Measurements from ENCODE around the gene DAO.

DAO gene

DNA sequence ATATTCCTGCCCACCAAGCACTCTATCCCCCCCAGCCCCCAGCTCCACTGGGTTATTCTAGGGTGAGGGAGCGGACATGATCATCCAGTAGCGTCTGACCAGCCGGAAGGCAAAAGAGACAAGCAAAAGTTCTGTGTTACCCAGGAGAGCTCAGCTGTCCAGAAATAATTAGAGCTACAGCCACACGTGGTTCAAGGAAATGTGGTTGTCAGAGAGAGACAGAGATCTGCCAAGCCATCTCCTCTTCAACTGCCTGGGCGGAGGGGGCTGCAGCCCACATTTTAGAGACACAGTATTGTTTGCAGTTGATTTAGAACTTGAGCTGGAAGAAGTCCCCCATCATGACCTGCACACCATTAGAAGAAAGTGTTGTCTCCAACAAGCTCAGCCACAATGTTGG, 30.4 kb downstream of the DAO start:
- DNase-seq: no peak
- Histone ChIP-seq H3K23ac (ENCODE audit: low read length) (peak overlapping the region; percentile 24), H2AK5ac (ENCODE audit: low read length) (no peak overlapping the region), H3K18ac (ENCODE audit: low read length) (no peak overlapping the region), H3K4me2 (ENCODE audit: low read length) (no peak overlapping the region), H3K79me1 (ENCODE audit: low read length) (no peaks in the 10 kb centered on the region), H3K9ac (ENCODE audit: low read length) (no peak overlapping the region), H4K5ac (ENCODE audit: low read length) (no peak overlapping the region), H4K8ac (ENCODE audit: low read depth, low read length) (no peak overlapping the region), H2BK15ac (replicated peaks; ENCODE audit: low read depth) (no peak overlapping the region), H3K4me1 (ENCODE audit: control insufficient read depth, low read depth, low read length) (no peaks in the 10 kb centered on the region), H3K27me3 (ENCODE audit: insufficient read depth, low read length, poor library complexity) (no peaks in the 10 kb centered on the region), H3K4me3 (ENCODE audit: low read length) (no peak overlapping the region), H2BK5ac (ENCODE audit: low read length) (no peak overlapping the region), H3K27ac (ENCODE audit: low read depth, low read length) (no peak overlapping the region), H3K36me3 (ENCODE audit: control insufficient read depth, insufficient read depth, low read length) (no peaks in the 10 kb centered on the region), H3K79me2 (ENCODE audit: control insufficient read depth, insufficient read depth, low read length) (no peaks in the 10 kb centered on the region), H2BK120ac (ENCODE audit: low read depth, low read length) (no peak overlapping the region), H3K56ac (ENCODE audit: low read length) (no peak overlapping the region), H3K4ac (ENCODE audit: low read depth, low read length) (no peak overlapping the region)
- WGBS (ENCODE audit: extremely low coverage, insufficient coverage, low lambda C conversion rate): no CpG with 5 or more reads among the region's 5 CpGs

DNA sequence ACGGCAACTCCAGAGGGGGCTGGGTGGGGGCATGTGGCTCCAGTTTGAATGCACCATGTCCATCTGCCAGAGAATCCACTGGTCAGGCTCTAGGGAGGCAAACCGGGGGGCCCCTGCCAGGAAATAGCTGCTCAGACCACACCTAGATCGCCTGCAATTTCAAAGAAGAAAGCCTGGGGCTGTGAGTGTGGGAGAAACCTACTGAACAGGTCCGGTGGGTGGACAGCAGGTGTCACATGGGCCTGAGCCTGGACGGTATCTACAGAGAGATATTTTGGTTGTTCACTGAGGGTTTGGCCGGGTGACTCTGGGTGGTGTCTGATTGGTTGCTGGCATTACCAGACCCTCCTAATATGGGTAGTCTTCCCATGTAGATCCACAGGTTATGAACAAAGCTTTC, 32.0 kb downstream of the DAO start:
- H2BK120ac ChIP-seq (ENCODE audit: low read depth, low read length): no peak overlapping the region
- no peak overlapping the region for H2AK5ac ChIP-seq (ENCODE audit: low read length)
- H3K56ac ChIP-seq (ENCODE audit: low read length): no peak overlapping the region
- no peak overlapping the region for H4K5ac ChIP-seq (ENCODE audit: low read length)
- no peak overlapping the region for H3K9ac ChIP-seq (ENCODE audit: low read length)
- H2BK15ac ChIP-seq (replicated peaks; ENCODE audit: low read depth): no peak overlapping the region
- H4K8ac ChIP-seq (ENCODE audit: low read depth, low read length): no peak overlapping the region
- H3K27me3 ChIP-seq (ENCODE audit: insufficient read depth, low read length, poor library complexity): no peaks in the 10 kb centered on the region
- H3K18ac ChIP-seq (ENCODE audit: low read length): no peak overlapping the region
- no peaks in the 10 kb centered on the region for H3K79me2 ChIP-seq (ENCODE audit: control insufficient read depth, insufficient read depth, low read length)
- H3K23ac ChIP-seq (ENCODE audit: low read length): no peak overlapping the region
- H3K4me1 ChIP-seq (ENCODE audit: control insufficient read depth, low read depth, low read length): no peaks in the 10 kb centered on the region
- no peak overlapping the region for H2BK5ac ChIP-seq (ENCODE audit: low read length)
- H3K4me2 ChIP-seq (ENCODE audit: low read length): no peak overlapping the region
- WGBS (ENCODE audit: extremely low coverage, insufficient coverage, low lambda C conversion rate): no CpG with 5 or more reads among the region's 6 CpGs
- H3K4me3 ChIP-seq (ENCODE audit: low read length): no peak overlapping the region
- H3K36me3 ChIP-seq (ENCODE audit: control insufficient read depth, insufficient read depth, low read length): no peaks in the 10 kb centered on the region
- no peak overlapping the region for H3K27ac ChIP-seq (ENCODE audit: low read depth, low read length)
- H3K4ac ChIP-seq (ENCODE audit: low read depth, low read length): no peak overlapping the region
- no peaks in the 10 kb centered on the region for H3K79me1 ChIP-seq (ENCODE audit: low read length)
- no peak for DNase-seq

DNA sequence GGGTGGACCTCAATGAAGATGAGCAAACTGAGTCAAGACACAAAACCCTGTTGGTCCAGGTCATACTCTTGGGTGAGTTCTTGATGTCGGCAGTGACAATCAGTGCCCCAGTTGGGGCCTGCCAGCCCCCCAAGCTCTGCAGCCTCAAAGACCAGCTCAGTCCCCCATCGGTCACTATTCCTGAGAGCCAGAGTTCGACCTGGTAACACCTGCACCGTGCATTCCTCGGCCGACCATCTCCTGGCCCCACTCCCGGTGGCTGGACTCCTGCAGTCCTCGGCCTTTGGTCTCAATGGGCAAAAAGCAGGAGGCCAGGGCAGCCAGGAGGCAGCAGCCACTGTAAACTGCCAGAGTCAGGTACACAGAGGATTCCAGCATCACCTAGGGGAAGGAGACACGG, 32.5 kb downstream of the DAO start:
- H3K4me2 ChIP-seq (ENCODE audit: low read length): no peak overlapping the region
- H3K4me1 ChIP-seq (ENCODE audit: control insufficient read depth, low read depth, low read length): no peaks in the 10 kb centered on the region
- no peak overlapping the region for H4K5ac ChIP-seq (ENCODE audit: low read length)
- H3K4me3 ChIP-seq (ENCODE audit: low read length): no peak overlapping the region
- H2BK120ac ChIP-seq (ENCODE audit: low read depth, low read length): no peak overlapping the region
- no peak overlapping the region for H4K8ac ChIP-seq (ENCODE audit: low read depth, low read length)
- H3K18ac ChIP-seq (ENCODE audit: low read length): no peak overlapping the region
- H3K36me3 ChIP-seq (ENCODE audit: control insufficient read depth, insufficient read depth, low read length): no peaks in the 10 kb centered on the region
- no peak overlapping the region for H2AK5ac ChIP-seq (ENCODE audit: low read length)
- no peak overlapping the region for H2BK5ac ChIP-seq (ENCODE audit: low read length)
- H3K79me1 ChIP-seq (ENCODE audit: low read length): no peaks in the 10 kb centered on the region
- no peak for DNase-seq
- H3K4ac ChIP-seq (ENCODE audit: low read depth, low read length): no peak overlapping the region
- no peak overlapping the region for H2BK15ac ChIP-seq (replicated peaks; ENCODE audit: low read depth)
- H3K27ac ChIP-seq (ENCODE audit: low read depth, low read length): no peak overlapping the region
- H3K23ac ChIP-seq (ENCODE audit: low read length): no peak overlapping the region
- no peaks in the 10 kb centered on the region for H3K79me2 ChIP-seq (ENCODE audit: control insufficient read depth, insufficient read depth, low read length)
- no peak overlapping the region for H3K56ac ChIP-seq (ENCODE audit: low read length)
- H3K9ac ChIP-seq (ENCODE audit: low read length): no peak overlapping the region
- no peaks in the 10 kb centered on the region for H3K27me3 ChIP-seq (ENCODE audit: insufficient read depth, low read length, poor library complexity)
- WGBS (ENCODE audit: extremely low coverage, insufficient coverage, low lambda C conversion rate): no CpG with 5 or more reads among the region's 9 CpGs

DNA sequence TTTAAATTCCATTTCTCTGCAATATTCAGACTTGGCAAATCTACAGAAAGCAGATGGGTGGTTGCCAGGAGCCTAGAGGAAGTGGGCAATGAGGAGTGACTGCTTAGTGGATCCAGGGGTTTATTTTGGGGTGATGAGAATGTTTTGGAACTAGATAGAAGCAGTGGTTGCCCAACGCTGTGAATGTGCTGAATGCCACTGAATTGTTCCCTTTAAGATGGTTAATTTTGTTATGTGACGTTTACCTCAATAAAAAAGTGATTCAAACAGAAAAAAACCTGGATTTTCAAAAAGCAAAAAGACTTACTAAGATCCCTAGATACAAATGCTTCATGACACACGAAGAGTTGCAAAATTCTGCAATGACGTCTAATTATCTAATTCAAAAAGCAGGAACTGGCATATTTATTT, 34.2 kb downstream of the DAO start:
- H3K4ac ChIP-seq (ENCODE audit: low read depth, low read length): no peak overlapping the region
- no peak overlapping the region for H3K4me2 ChIP-seq (ENCODE audit: low read length)
- H3K79me2 ChIP-seq (ENCODE audit: control insufficient read depth, insufficient read depth, low read length): no peaks in the 10 kb centered on the region
- no peak overlapping the region for H4K8ac ChIP-seq (ENCODE audit: low read depth, low read length)
- no peak overlapping the region for H3K27ac ChIP-seq (ENCODE audit: low read depth, low read length)
- H3K79me1 ChIP-seq (ENCODE audit: low read length): no peaks in the 10 kb centered on the region
- H3K4me1 ChIP-seq (ENCODE audit: control insufficient read depth, low read depth, low read length): no peaks in the 10 kb centered on the region
- no peak overlapping the region for H2BK15ac ChIP-seq (replicated peaks; ENCODE audit: low read depth)
- no peak overlapping the region for H3K18ac ChIP-seq (ENCODE audit: low read length)
- H2AK5ac ChIP-seq (ENCODE audit: low read length): no peak overlapping the region
- H3K9ac ChIP-seq (ENCODE audit: low read length): no peak overlapping the region
- WGBS (ENCODE audit: extremely low coverage, insufficient coverage, low lambda C conversion rate): no CpG with 5 or more reads among the region's 4 CpGs
- H4K5ac ChIP-seq (ENCODE audit: low read length): no peak overlapping the region
- H2BK5ac ChIP-seq (ENCODE audit: low read length): no peak overlapping the region
- H2BK120ac ChIP-seq (ENCODE audit: low read depth, low read length): no peak overlapping the region
- no peak overlapping the region for H3K23ac ChIP-seq (ENCODE audit: low read length)
- H3K56ac ChIP-seq (ENCODE audit: low read length): no peak overlapping the region
- H3K4me3 ChIP-seq (ENCODE audit: low read length): no peak overlapping the region
- no peak for DNase-seq
- H3K36me3 ChIP-seq (ENCODE audit: control insufficient read depth, insufficient read depth, low read length): no peaks in the 10 kb centered on the region
- no peaks in the 10 kb centered on the region for H3K27me3 ChIP-seq (ENCODE audit: insufficient read depth, low read length, poor library complexity)

DNA sequence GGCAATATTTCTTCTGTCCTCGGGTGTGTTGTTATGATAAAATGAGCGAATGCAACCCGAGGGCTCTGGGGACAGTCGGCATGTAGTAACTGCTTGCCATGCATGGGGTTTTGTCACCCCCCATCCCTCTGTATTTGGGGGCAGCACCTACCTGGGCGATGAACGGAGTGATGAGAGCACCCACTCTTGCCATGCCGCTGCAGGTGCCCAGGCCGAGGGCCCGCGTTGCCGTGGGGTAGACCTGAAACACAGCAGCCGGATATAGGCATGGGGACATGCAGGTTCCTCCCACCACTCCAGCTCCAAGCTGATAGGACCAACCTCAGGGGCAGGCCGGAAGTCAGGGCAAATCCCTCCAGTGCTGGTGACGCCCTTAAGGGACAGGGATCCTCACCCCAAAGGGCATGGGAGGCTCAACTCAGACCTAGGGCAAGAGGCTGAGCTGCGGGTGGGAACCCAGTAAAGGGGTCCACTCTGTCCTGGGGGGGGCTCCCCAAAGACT, 35.8 kb downstream of the DAO start:
- Histone ChIP-seq H2AK5ac (ENCODE audit: low read length) (no peak overlapping the region), H3K56ac (ENCODE audit: low read length) (no peak overlapping the region), H3K79me1 (ENCODE audit: low read length) (no peaks in the 10 kb centered on the region), H2BK15ac (replicated peaks; ENCODE audit: low read depth) (no peak overlapping the region), H3K36me3 (ENCODE audit: control insufficient read depth, insufficient read depth, low read length) (no peaks in the 10 kb centered on the region), H3K27ac (ENCODE audit: low read depth, low read length) (no peak overlapping the region), H3K9ac (ENCODE audit: low read length) (no peak overlapping the region), H2BK120ac (ENCODE audit: low read depth, low read length) (no peak overlapping the region), H3K4ac (ENCODE audit: low read depth, low read length) (no peak overlapping the region), H3K23ac (ENCODE audit: low read length) (no peak overlapping the region), H3K4me2 (ENCODE audit: low read length) (no peak overlapping the region), H3K4me1 (ENCODE audit: control insufficient read depth, low read depth, low read length) (no peaks in the 10 kb centered on the region), H3K79me2 (ENCODE audit: control insufficient read depth, insufficient read depth, low read length) (no peaks in the 10 kb centered on the region), H2BK5ac (ENCODE audit: low read length) (no peak overlapping the region), H3K27me3 (ENCODE audit: insufficient read depth, low read length, poor library complexity) (no peaks in the 10 kb centered on the region), H3K4me3 (ENCODE audit: low read length) (no peak overlapping the region), H4K8ac (ENCODE audit: low read depth, low read length) (no peak overlapping the region), H3K18ac (ENCODE audit: low read length) (no peak overlapping the region), H4K5ac (ENCODE audit: low read length) (no peak overlapping the region)
- DNase-seq: no peak
- WGBS (ENCODE audit: extremely low coverage, insufficient coverage, low lambda C conversion rate): no CpG with 5 or more reads among the region's 15 CpGs

DNA sequence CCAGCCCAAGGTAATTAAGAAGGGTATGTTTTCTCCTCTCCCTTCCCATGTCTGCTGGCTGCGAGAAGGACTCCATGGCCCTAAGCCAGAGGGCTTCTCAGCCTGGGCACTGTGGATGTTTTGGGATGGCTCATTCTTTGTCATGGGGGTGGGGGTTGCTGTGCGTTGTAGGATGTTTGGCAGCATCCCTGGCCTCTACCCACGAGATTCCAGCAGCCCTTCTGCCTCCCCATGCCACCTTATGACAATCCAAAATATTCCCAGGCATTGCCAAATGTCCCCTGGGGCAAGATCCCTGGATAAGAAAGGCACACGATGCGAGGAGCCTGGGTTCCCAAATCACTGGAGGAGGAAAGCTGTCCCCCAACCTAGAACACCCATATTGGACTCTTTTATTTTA, 36.4 kb downstream of the DAO start:
- Histone ChIP-seq H3K27me3 (ENCODE audit: insufficient read depth, low read length, poor library complexity) (no peaks in the 10 kb centered on the region), H2AK5ac (ENCODE audit: low read length) (no peak overlapping the region), H3K27ac (ENCODE audit: low read depth, low read length) (no peak overlapping the region), H4K5ac (ENCODE audit: low read length) (no peak overlapping the region), H3K4me3 (ENCODE audit: low read length) (no peak overlapping the region), H3K79me1 (ENCODE audit: low read length) (no peaks in the 10 kb centered on the region), H4K8ac (ENCODE audit: low read depth, low read length) (no peak overlapping the region), H3K79me2 (ENCODE audit: control insufficient read depth, insufficient read depth, low read length) (no peaks in the 10 kb centered on the region), H3K4ac (ENCODE audit: low read depth, low read length) (no peak overlapping the region), H2BK15ac (replicated peaks; ENCODE audit: low read depth) (no peak overlapping the region), H3K36me3 (ENCODE audit: control insufficient read depth, insufficient read depth, low read length) (no peaks in the 10 kb centered on the region), H2BK5ac (ENCODE audit: low read length) (no peak overlapping the region), H3K18ac (ENCODE audit: low read length) (no peak overlapping the region), H3K23ac (ENCODE audit: low read length) (no peak overlapping the region), H2BK120ac (ENCODE audit: low read depth, low read length) (no peak overlapping the region), H3K56ac (ENCODE audit: low read length) (no peak overlapping the region), H3K4me2 (ENCODE audit: low read length) (no peak overlapping the region), H3K4me1 (ENCODE audit: control insufficient read depth, low read depth, low read length) (no peaks in the 10 kb centered on the region), H3K9ac (ENCODE audit: low read length) (no peak overlapping the region)
- DNase-seq: no peak
- no CpG with 5 or more reads among the region's 5 CpGs for WGBS (ENCODE audit: extremely low coverage, insufficient coverage, low lambda C conversion rate)
